Stimulated activated CD8-positive, alpha-beta memory T cell treated with anti-CD3 and anti-CD28 coated beads, Interleukin-4, amount 100 ng/mL, for 1 hour (primary cell): ENCODE measurements around the gene SH3YL1.

ENCODE experiments used
- DNase-seq, 2 donors: peaks; one replicate each; pipeline ENCODE4 v3.0.0-alpha.2; 2020; ENCODE audit warnings: low read depth in 2 of 2, low spot score in 1 of 2

SH3YL1 gene

GRCh38 chr2:258933-259332, 4.9 kb downstream of the SH3YL1 start:
- no peak for DNase-seq

GRCh38 chr2:257842-258241, 6.0 kb downstream of the SH3YL1 start:
- DNase-seq, result no peak

GRCh38 chr2:257429-257828, 6.4 kb downstream of the SH3YL1 start:
- DNase-seq, result no peak

GRCh38 chr2:256094-256493, 7.7 kb downstream of the SH3YL1 start:
- no peak for DNase-seq

GRCh38 chr2:255195-255594, 8.6 kb downstream of the SH3YL1 start:
- DNase-seq, result no peak

- no peak for DNase-seq
Observed at GRCh38 chr2:254241-254640, 9.6 kb downstream of the SH3YL1 start.

GRCh38 chr2:253202-253638, 10.6 kb downstream of the SH3YL1 start:
- no peak for DNase-seq

GRCh38 chr2:252001-252602, 11.7 kb downstream of the SH3YL1 start:
- DNase-seq, result no peak

- DNase-seq, result no peak
Observed at GRCh38 chr2:249538-250042, 14.2 kb downstream of the SH3YL1 start.

- DNase-seq, result no peak
Observed at GRCh38 chr2:248724-249123, 15.1 kb downstream of the SH3YL1 start.

- DNase-seq, result no peak
Observed at GRCh38 chr2:246489-247144, 17.2 kb downstream of the SH3YL1 start.

- no peak for DNase-seq
Observed at GRCh38 chr2:244547-244946, 19.3 kb downstream of the SH3YL1 start.

- DNase-seq, result no peak
Observed at GRCh38 chr2:238869-239268, 25.0 kb downstream of the SH3YL1 start.

- no peak for DNase-seq
Observed at GRCh38 chr2:238431-238830, 25.4 kb downstream of the SH3YL1 start.

- DNase-seq, result no peak
Observed at GRCh38 chr2:237878-238277, 26.0 kb downstream of the SH3YL1 start.

GRCh38 chr2:236993-237539, 26.8 kb downstream of the SH3YL1 start:
- DNase-seq, result no peak

- DNase-seq, result no peak
Observed at GRCh38 chr2:234421-234820, 29.4 kb downstream of the SH3YL1 start.

- no peak for DNase-seq
Observed at GRCh38 chr2:233030-233429, 30.8 kb downstream of the SH3YL1 start.

- DNase-seq, result no peak
Observed at GRCh38 chr2:231521-232185, 32.2 kb downstream of the SH3YL1 start.

- no peak for DNase-seq
Observed at GRCh38 chr2:228518-229278, 35.1 kb downstream of the SH3YL1 start.

- no peak for DNase-seq
Observed at GRCh38 chr2:228115-228514, 35.7 kb downstream of the SH3YL1 start.
